ENCODE results near the gene PPP1R9A.
A peak's percentile ranks its signal among the peaks of the same experiment; 100 is the strongest.

Gene PPP1R9A

DNA sequence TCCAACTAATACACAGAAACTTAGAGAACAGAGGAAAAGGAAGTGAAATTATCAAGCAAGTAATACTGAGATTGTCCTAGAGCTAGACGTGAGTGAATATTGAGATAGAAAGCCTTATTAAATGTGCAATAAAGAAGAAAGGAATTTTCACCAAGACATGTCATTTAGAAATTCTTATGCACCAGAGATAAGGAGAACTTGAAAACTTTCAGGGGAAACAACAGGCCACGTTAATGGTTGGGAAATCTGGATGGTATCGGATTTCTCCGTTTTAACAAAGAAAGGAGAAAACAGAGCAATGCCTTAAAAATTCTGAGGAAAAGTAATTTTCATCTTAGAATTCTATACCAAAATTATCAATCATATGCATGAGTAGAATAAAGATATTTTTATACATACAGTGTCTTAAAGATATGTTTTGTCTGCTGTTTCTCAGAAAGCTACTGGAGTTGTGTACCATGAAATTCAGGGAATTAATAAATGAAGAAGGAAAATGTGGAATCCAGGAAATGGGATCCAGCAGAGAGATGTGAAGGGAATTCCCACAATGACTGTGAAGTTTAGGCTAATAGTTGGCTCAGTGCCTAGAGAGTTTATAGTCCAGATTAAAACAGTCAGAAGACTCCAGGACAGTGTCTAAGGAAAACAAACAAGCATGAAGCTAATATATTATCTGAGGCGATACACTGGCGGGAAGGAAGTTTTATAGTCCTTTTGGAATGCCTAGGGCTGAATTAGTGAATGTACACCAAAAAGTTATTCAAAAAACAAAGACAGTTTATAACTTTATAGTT is 159.5 kb downstream of the PPP1R9A start (continued):
- TF ChIP-seq ZNF701 (tag by site-specific recombination; IDR thresholded peaks at IDR 0.05) (no peak), ZNF544 (tag by site-specific recombination; IDR thresholded peaks at IDR 0.05) (no peak), MZF1 (tag by site-specific recombination; IDR thresholded peaks at IDR 0.05; ENCODE audit: borderline replicate concordance) (peak; percentile 68; the same call in 1 of the 2 replicates), GLI4 (tag by site-specific recombination; IDR thresholded peaks at IDR 0.05) (no peak), ZNF16 (tag by site-specific recombination; IDR thresholded peaks at IDR 0.05; ENCODE audit: low read depth) (no peak), ZNF398 (tag by site-specific recombination; IDR thresholded peaks at IDR 0.05) (no peak), ZNF24 (tag by site-specific recombination; IDR thresholded peaks at IDR 0.05) (no peak), ZNF140 (tag by site-specific recombination; IDR thresholded peaks at IDR 0.05) (no peak), PRDM4 (tag by site-specific recombination; IDR thresholded peaks at IDR 0.05) (peak; percentile 79), ELK4 (IDR thresholded peaks at IDR 0.05; ENCODE audit: borderline replicate concordance, low read depth, low read length) (no peak), ZNF449 (tag by site-specific recombination; IDR thresholded peaks at IDR 0.05) (no peak), ZNF76 (tag by site-specific recombination; IDR thresholded peaks at IDR 0.05; ENCODE audit: borderline replicate concordance, low read depth) (no peak), ZBTB7A (tag by site-specific recombination; IDR thresholded peaks at IDR 0.05; ENCODE audit: low read depth) (no peak), ZNF776 (tag by site-specific recombination; IDR thresholded peaks at IDR 0.05; ENCODE audit: borderline replicate concordance) (no peak), ZNF645 (tag by site-specific recombination; IDR thresholded peaks at IDR 0.05) (no peak), ZNF501 (tag by site-specific recombination; IDR thresholded peaks at IDR 0.05) (0 out of 2 replicates have a peak, but pooled peaks have one; percentile 53), ZNF610 (tag by site-specific recombination; IDR thresholded peaks at IDR 0.05; ENCODE audit: borderline replicate concordance) (no peak), ZNF707 (tag by site-specific recombination; IDR thresholded peaks at IDR 0.05) (no peak), ZNF571 (tag by site-specific recombination; IDR thresholded peaks at IDR 0.05) (no peak), MYNN (tag by site-specific recombination; IDR thresholded peaks at IDR 0.05; ENCODE audit: borderline replicate concordance) (no peak), PRDM1 (tag by site-specific recombination; IDR thresholded peaks at IDR 0.05) (peak; percentile 49; the same call in 1 of the 2 replicates), YY1 (tag by site-specific recombination; IDR thresholded peaks at IDR 0.05) (no peak), ZNF2 (tag by site-specific recombination; IDR thresholded peaks at IDR 0.05) (no peak), ZNF280D (tag by site-specific recombination; IDR thresholded peaks at IDR 0.05) (no peak), SP2 (tag by site-specific recombination; IDR thresholded peaks at IDR 0.05) (no peak)
- TF ChIP-seq, protein P1, sequence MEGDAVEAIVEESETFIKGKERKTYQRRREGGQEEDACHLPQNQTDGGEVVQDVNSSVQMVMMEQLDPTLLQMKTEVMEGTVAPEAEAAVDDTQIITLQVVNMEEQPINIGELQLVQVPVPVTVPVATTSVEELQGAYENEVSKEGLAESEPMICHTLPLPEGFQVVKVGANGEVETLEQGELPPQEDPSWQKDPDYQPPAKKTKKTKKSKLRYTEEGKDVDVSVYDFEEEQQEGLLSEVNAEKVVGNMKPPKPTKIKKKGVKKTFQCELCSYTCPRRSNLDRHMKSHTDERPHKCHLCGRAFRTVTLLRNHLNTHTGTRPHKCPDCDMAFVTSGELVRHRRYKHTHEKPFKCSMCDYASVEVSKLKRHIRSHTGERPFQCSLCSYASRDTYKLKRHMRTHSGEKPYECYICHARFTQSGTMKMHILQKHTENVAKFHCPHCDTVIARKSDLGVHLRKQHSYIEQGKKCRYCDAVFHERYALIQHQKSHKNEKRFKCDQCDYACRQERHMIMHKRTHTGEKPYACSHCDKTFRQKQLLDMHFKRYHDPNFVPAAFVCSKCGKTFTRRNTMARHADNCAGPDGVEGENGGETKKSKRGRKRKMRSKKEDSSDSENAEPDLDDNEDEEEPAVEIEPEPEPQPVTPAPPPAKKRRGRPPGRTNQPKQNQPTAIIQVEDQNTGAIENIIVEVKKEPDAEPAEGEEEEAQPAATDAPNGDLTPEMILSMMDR (tag by site-specific recombination; IDR thresholded peaks at IDR 0.05) = no peak
